Left kidney (tissue), 2 donors: ENCODE results near the gene TIFAB. TPM values are rescaled to one million over a fixed set of nuclear protein-coding genes. Genes with fewer than 3 reads are reported as not detected.

Experiments used
- DNase-seq: peaks from one replicate; pipeline ENCODE4 v3.0.0-alpha.2; 2013
- polyA plus RNA-seq: library from polyadenylated mRNA; unstranded; fragments of 120-200 nt; gene quantifications from one replicate; pipeline ENCODE4 v1.2.1, GENCODE V29; 2013; ENCODE audit not compliant: insufficient read length

TIFAB gene
- polyA plus RNA-seq, 1 donor, result 0.08 TPM

DNA sequence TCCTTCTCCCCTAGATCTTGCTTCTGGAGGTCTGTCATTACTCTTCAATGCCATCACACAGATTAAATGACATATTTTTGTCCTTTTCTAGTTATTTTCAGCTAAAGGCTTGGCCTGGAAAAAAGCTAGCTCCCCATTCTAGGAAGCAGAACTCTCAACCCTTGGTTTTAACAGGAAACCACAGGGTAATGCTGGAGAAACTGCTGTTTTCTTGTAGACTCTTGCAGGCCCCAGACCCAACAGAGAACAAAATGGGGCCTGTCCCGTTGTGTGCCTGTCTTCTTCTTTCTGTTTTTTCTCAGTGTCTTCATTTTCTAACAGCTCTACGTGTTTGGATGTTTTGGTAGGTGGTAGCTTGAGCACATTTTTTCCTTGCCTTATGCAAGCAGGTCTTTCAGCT lies 26.5 kb downstream of the TIFAB start:
- DNase-seq, result no peak

DNA sequence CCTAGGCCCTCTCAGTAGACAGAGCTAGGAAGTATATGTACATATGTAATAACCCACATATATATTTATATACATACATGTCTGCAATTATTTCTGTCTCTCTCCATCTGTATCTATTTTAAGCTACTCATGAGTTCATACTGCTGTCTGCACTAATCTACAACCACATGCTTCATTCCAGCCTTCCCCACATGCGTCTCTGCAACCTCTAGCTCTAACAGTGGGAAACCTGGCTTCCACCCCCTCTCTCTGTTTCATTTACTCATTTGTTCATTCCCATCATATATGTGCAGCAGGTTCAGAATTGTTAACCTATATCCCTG lies 28.3 kb downstream of the TIFAB start:
- no peak for DNase-seq

DNA sequence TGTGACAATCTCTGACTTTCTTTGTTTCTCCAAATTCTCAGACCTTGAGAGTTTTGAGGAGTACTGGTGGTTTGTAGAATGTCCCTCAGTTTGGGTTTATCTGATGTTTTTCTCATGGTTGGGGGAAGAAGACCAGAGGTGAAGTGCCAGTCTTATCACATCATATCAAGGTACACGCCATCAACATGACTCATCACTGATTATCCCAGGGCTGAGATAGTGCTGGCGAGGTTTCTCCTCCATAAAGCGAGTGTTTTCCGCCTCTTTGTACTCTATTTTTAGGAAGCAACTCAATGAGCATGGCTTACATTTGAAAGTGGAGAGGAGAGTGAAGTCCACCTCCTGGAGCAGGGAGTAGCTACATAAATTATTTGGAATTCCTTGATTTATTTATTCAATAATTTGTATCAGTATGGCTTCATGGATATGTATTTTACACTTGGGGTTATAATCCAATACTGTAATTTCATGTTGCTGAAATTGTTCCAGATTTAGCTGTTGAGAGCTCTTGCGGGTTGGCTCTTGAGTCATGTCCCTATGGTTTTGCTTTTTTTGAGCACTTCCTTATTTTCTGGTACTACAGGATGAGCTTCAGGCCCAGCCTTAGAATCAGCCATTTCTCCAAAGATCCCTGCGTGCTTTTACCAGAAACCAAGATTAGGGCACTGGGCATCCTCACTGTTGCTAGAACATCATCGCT lies 28.9 kb downstream of the TIFAB start:
- no peak for DNase-seq

DNA sequence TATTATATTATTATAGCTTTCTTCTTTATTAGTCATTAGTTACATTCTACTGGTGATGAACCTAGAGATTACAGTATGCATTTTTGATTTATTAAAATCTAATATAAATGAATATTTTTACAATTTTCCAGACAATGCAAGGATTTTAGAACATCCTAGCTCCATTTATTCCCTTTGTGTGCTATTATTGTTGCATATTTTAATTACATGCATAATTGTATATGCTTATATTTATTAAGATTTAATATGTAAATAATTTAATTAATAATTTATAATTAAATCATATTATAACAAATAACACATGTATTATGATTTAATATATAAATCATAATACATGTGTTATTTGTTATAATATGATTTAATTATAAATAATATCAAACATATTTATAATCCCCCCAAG lies 29.7 kb downstream of the TIFAB start:
- no peak for DNase-seq

DNA sequence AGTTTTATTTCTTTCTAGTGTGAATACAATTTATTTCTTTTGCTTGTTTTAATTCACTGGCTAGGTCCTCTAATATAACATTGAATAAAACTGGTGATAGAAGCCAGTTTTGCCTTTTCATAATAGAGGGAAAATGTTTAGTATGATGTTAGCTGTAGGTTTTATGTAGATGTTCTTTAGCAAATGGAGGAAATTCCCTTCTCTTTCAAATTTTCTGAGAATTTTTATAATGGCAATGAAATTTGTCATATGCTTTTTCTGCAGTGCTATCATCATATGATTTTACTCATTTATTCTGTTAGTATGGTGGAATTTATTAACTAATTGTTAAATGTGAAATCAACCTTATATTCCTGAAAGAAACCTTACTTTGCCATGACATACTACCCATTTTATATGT lies 35.1 kb downstream of the TIFAB start:
- no peak for DNase-seq

DNA sequence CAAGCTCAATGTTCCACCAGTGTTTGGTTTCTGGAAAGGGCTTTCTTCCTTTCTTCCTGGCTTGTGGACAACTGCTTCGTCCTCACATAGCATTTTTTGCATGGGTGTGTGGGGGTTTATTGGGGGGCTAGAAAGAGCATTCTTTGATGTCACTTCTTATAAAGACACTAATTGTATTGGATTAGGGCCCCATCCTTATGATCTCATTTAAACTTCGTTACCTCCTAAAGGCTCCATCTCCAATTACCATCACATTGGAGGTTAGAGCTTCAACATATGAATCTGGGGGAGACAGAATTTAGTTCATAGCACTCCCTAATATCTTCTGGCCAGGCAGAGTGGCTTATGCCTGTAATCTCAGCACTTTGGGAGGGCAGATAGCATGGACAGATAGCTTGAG lies 47.1 kb downstream of the TIFAB start:
- DNase-seq, result no peak

DNA sequence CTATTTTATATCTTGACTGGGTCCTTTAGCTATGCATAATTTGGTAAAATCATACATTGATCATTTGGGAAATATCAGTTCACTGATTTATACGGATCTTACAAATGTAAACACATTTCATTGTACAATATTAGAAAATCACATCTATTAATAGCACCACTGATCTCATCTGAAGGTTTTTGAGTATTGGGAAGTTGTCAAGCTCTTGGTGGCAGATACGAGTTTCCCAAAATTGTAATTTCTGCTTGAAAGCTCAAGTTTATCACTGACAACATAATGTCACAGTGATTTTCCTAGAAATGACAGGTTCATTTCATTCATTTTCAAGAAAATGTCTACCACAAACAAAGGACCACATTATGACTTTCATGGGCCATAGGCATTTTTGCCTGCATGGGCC lies 50.1 kb downstream of the TIFAB start:
- no peak for DNase-seq

DNA sequence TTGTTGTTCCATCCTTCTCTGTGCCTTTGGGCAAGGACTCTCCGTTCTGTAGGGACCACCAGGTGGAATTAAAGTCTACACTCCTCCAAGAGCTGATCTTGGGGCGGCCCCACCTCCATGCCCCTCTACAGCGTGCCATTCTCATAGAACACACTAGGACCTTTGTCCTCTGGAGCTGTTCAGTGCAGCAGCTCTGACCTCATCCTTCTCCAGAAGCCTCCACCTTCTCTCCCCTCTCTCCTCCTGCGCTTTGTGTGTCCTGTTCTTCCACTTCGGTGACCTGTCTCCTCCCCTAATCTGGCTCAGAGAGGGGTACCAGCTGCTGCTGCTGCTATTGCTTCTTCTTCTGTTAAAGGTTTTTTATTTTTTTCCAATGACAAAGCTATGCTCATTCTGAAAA lies 51.3 kb downstream of the TIFAB start:
- DNase-seq, result no peak

DNA sequence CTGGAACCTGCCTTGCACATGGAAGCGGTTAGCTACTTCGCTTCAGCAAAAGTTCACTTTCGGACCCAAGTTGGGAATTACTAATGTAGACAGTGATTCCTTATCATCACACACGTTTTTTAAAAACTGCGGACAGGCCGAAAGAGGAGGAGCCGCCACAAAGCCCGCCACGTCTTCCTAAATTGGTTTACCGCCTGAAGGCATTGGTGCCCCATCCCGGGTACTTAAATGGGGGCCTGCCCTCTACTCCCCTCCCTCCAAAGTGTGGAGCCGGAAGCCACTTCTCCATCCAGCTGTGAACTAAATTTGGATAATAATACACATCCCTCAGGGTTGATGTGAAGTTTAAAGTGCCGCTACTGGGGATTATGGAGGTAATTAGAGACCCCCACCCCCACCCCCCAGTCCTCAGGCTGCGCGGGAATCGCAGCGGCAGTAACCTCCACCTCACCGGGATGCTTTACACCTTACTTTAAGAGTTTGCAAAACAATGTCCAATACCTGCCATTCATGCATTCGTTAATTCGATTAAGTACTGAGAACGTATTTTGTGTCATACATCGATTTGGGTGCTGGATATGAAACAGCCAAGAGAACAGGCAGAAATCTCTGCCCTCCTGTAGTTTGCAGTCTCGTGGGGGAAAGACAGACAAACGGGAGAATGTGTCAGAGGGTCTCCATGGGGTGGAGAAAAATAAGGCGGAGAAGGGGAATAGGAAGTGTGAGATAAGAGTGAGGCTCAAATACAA lies 52.2 kb downstream of the TIFAB start:
- DNase-seq, result no peak

DNA sequence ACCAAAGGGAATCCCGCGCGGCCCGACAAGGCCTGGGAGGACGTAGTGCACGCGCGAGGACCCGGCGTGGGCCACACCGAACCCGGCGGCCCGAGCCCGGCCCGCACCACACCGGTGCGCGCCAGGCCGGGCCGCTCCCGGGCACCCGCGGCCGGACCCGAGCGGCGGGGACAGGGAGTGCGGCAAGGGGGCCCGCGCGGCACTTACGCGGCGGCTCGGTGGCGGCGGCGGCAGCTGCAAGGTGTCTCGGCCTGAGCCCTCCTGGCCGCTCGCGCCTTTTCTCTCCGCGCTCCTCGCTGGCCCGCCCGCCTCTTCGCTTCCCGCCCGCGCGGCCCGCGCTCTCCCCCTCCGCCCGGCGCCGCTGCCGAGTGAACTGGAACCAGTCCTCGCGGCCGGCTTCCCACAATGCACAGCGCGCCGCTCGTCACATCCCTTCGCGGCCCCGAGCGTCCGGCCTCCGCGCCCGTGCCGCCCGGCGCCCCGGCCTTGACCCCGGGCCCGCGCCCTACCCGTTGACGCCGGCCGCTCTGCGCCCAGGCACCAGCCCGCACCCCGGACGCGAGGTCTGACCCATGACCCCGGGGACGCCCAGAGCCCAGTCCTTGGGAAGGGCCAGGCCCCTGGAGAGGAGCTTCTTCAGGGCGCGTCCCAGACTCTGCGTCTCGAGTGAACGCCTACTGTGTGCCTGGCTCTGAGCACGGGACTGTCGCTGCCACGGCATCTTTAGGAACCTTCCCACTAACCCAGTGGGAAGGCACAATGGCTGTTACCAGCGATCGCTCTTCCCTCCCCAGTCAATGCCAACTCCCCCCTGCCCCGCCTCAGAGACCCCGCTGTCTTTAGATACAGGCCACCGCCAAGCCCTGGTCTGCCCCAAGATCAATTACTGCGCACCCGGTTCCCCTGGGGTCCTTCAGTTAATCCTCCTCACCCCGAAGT lies 53.0 kb downstream of the TIFAB start, which contains the start of gene MACROH2A1:
Gene MACROH2A1 (minus strand): TSS at position 377 of the 939 bp plus-strand sequence. CDS start 10,138 bp downstream, outside the sequence.
- DNase-seq, result peak; percentile 86

DNA sequence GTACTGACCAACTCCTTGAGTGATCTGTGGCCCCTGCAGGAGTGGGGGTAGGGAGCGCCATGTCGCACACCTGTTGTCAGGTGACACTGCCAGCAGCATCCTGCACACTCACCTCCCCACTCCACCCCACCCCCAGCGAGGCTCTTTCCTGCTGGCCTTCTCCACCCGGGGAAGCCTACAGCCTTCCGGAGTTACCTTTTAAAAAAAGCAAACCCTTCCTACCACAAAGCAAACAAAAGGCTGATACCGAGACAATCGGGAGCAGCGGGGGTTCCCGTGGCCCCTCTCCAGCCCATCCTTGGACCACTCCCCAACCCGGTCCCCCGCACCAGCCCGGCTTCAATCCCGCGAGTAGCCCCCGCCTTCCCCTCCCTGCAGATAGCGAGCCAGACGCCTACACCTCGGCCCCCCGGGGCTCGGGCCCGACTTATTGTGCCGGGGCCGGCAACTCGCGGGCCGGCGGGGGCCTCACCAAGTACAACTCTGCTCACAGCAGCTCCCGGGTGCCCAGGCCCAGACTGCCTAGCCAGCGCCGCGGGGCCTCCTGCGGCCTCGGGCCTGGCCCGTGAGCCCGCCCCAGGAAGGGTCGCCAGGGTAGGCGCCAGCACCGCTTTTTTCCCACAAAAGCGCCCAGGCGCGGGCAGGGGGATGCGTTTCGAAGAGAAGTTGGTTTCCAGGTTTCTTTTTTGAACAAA lies 53.8 kb downstream of the TIFAB start:
- DNase-seq, result no peak

Other genes with a start within 250 kb of the TIFAB start
- 242 TPM for gene MACROH2A1, start 53.1 kb downstream of the TIFAB start, polyA plus RNA-seq
- gene DCANP1, start 5.0 kb downstream of the TIFAB start, polyA plus RNA-seq, result 0.05 TPM
- gene NEUROG1, start 83.6 kb upstream of the TIFAB start, polyA plus RNA-seq, result not detected
- 23.0 TPM for gene CXCL14, start 126.6 kb upstream of the TIFAB start, polyA plus RNA-seq